Right lobe of liver (tissue), 4 donors: ENCODE data around the gene HECTD1.

ENCODE experiments used
- CTCF ChIP-seq, 4 donors: fragments of 200-600 bp in 3 of 4; fragments of 450-650 bp in 1 of 4; IDR thresholded peaks; one replicate each; pipeline versions ENCODE4 v1.5.1 to v1.8.0; 2016 to 2022; ENCODE audit warnings: antibody characterized with exemption in 4 of 4, mild to moderate bottlenecking in 2 of 4
- POLR2A ChIP-seq: fragments of 450-650 bp; IDR thresholded peaks from one replicate; pipeline ENCODE4 v1.6.1; 2017; ENCODE audit warnings: antibody characterized with exemption, mild to moderate bottlenecking
- donor health status: DM: no; HTN: no; CAD: no.
- donor health status: DM: no; HTN: no; CAD: no.
- donor health status: DM: no; HTN: yes; CAD: no.

DNA sequence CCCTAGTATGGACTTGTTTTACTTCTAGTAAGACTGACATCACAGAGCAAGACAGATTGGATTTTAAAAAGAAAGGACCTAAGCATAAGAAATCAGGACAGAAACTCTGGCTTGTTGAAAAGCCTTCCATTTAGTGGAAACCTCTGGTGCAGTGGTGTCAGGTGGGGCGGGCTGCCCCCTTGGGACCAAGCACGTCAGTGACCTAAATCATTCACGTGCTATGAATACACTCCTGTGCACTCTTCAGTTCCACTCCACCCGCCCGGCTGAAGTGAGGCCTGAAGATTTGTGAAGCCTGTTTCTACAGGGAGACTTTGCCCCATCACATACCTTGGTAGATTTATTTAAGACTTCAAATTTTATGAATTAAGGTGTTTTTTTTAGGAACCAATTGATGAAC, 123.2 kb downstream of the HECTD1 start:
- TF ChIP-seq CTCF (IDR thresholded peaks at IDR 0.05) (no peak), POLR2A (no peak)
